GM23338 (cell line): Measurements from ENCODE around the gene PDP2.

ENCODE experiments used
- CREB1 ChIP-seq: fragments of 250-450 bp; sonication (Bioruptor Pico); IDR thresholded peaks from 2 replicates; pipeline ENCODE4 v1.5.0; 2020; ENCODE audit warnings: low read depth, mild to moderate bottlenecking, moderate library complexity
- CTCF ChIP-seq, 2 experiments: fragments of 200-600 bp in 1 of 2; sonication (generic) in 1 of 2; conservative IDR thresholded peaks; 2 replicates each; pipeline versions ENCODE4 v1.5.1 to v1.6.1; 2016 to 2017; ENCODE audit warnings: antibody characterized with exemption in 2 of 2, low read depth in 2 of 2, mild to moderate bottlenecking in 2 of 2, moderate library complexity in 1 of 2
- EZH2 ChIP-seq: fragments of 200-600 bp; sonication (generic); IDR thresholded peaks from one replicate; pipeline ENCODE4 v1.8.0; 2017; ENCODE audit warnings: antibody characterized with exemption, mild to moderate bottlenecking, low read depth; ENCODE audit not compliant: unreplicated experiment
- EZH2phosphoT487 ChIP-seq: fragments of 200-600 bp; sonication (generic); IDR thresholded peaks from one replicate; pipeline ENCODE4 v1.8.1; 2018; ENCODE audit warnings: antibody characterized with exemption; ENCODE audit not compliant: unreplicated experiment
- NANOG ChIP-seq: IDR thresholded peaks from 2 replicates; pipeline ENCODE4 v1.6.1; 2016; ENCODE audit warnings: antibody characterized with exemption, borderline replicate concordance
- POLR2AphosphoS5 ChIP-seq: IDR thresholded peaks from 2 replicates; pipeline ENCODE4 v1.6.1; 2016; ENCODE audit warnings: antibody characterized with exemption, low read depth
- REST ChIP-seq: IDR thresholded peaks from one replicate; pipeline ENCODE4 v1.6.1; 2018; ENCODE audit warnings: antibody characterized with exemption; ENCODE audit not compliant: unreplicated experiment
- STAT1 ChIP-seq: IDR thresholded peaks from one replicate; pipeline ENCODE4 v1.6.1; 2016; ENCODE audit warnings: antibody characterized with exemption; ENCODE audit not compliant: unreplicated experiment
- ZNF114 ChIP-seq: fragments of 250-450 bp; sonication (Bioruptor Pico); IDR thresholded peaks from 2 replicates; pipeline ENCODE4 v1.5.0; 2020; ENCODE audit warnings: mild to moderate bottlenecking, moderate library complexity
- ZNF331 ChIP-seq: fragments of 250-450 bp; sonication (Bioruptor Pico); IDR thresholded peaks from 2 replicates; pipeline ENCODE4 v1.5.0; 2020; ENCODE audit warnings: low read depth, mild to moderate bottlenecking, moderate library complexity

- TF ChIP-seq CTCF (conservative IDR thresholded peaks at IDR 0.05; ENCODE audit: low read depth in 2 of 2): no peak
- no peak for TF ChIP-seq STAT1
- no peak for TF ChIP-seq NANOG
- TF ChIP-seq ZNF331 (CRISPR knock-in tag): no peak
- TF ChIP-seq EZH2: no peak
- no peak for TF ChIP-seq REST
- no peak for TF ChIP-seq EZH2phosphoT487
- no peak for TF ChIP-seq ZNF114 (CRISPR knock-in tag)
- TF ChIP-seq POLR2AphosphoS5: no peak
- TF ChIP-seq CREB1 (CRISPR knock-in tag): no peak
Measured at GRCh38 chr16:66904428-66904845, 24.1 kb downstream of the PDP2 start.
